Measurements from ENCODE around the gene WDR72.

GRCh38 chr15:53473886-53474285, 285.6 kb downstream of the WDR72 start:
- TF ChIP-seq POLR2A (IDR thresholded peaks at IDR 0.05) = no peak
- TF ChIP-seq, protein P1, sequence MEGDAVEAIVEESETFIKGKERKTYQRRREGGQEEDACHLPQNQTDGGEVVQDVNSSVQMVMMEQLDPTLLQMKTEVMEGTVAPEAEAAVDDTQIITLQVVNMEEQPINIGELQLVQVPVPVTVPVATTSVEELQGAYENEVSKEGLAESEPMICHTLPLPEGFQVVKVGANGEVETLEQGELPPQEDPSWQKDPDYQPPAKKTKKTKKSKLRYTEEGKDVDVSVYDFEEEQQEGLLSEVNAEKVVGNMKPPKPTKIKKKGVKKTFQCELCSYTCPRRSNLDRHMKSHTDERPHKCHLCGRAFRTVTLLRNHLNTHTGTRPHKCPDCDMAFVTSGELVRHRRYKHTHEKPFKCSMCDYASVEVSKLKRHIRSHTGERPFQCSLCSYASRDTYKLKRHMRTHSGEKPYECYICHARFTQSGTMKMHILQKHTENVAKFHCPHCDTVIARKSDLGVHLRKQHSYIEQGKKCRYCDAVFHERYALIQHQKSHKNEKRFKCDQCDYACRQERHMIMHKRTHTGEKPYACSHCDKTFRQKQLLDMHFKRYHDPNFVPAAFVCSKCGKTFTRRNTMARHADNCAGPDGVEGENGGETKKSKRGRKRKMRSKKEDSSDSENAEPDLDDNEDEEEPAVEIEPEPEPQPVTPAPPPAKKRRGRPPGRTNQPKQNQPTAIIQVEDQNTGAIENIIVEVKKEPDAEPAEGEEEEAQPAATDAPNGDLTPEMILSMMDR (IDR thresholded peaks at IDR 0.05) = no peak
